NCI-H187 treated with DMSO at 0.1 percent for 48 hours (cell line): ENCODE results near the gene NSUN7.
"Not testable (repeated sequence)": the region's sequence is repeated elsewhere in the genome, so short reads cannot be mapped to it uniquely, and the experiment has no call there.

ENCODE experiments used
- DNase-seq: peaks from one replicate; lab custom pipeline; 2025; lab: John Stamatoyannopoulos, UW

The NSUN7 gene

DNA sequence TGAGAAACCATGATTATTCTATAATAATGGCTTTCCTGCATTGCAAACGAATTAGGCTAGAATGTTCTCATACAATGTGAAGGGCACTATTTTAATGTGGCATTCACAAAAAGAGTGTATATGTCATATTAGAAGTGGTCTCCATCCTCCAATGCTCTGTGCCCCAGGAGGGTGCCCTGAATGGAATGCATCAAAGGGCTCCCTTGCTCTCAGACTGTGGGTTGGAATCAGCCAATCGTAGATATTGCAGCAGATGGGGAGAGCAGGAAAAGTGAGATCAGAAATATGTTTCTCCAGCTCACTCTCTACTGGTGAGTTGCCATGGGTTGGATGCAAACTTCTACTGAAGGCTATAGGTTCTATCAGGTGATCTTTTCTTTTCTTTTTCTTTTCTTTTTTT, 11.9 kb upstream of the NSUN7 start:
- no peak for DNase-seq

DNA sequence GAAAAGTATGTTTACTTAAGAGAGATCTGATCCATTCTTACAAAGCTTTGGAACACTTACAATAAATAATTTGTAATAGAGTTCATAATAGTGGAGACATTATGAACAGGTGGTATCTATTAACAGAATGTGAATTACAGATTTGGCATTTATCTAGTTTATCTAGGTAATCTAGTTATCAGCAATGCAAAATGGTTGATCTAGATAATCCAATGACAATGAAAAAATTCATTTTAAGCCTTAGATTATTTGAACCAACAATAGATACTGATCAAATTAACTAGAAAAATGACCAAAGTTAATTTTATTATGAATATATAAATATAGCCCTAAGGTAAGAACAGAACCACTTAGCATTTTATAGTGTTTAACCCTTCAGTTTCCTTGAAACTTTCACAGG, 10.4 kb upstream of the NSUN7 start:
- no peak for DNase-seq

DNA sequence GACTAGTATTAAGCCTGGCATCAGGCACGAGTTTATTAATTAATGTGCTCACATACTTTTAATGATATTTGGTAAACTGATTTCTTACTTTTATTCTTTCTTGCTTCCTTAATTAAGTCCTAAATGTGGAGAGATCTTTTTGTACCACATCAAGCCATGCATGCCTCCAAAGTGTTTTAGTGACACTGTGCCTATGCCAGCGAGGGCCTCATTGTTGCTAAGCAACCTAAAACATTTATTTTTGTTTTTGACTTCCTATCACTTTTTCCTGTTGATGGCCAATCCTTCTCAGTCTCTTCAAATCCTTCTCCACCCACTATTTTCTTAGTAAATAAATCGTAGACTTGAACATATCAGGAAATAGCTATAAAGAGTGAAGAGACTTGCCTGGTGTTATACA, 5.5 kb upstream of the NSUN7 start:
- no peak for DNase-seq

DNA sequence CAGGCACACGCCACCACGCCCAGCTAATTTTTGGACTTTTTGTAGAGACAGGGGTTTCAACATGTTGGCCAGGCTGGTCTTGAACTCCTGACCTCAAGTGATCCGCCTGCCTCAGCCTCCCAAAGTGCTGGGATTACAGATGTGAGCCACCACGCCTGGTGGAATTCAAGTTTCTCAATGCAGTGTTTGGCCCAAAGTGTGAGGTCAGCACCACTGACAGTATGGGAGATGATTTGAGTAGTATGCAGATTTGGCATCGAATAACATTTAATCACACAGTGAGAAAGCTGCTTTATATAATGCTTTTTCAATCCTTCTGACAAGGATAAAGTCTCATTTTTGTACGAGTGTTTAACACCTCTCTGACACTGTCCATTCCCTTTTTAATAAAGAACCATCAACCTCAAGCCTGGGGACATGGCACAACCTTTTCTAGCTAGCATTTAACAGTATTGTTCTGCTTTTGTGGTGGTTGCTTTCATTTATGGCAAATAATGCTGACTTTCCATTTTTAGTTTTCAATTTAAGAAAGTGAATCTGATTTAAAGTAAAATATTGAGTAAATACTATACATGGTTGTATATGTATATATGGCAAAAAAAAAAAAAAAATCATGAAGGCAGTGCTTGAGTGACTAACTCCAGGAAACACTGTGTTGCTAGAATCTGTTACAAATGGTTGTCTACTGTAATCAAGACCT, 4.3 kb upstream of the NSUN7 start:
- DNase-seq: no peak

DNA sequence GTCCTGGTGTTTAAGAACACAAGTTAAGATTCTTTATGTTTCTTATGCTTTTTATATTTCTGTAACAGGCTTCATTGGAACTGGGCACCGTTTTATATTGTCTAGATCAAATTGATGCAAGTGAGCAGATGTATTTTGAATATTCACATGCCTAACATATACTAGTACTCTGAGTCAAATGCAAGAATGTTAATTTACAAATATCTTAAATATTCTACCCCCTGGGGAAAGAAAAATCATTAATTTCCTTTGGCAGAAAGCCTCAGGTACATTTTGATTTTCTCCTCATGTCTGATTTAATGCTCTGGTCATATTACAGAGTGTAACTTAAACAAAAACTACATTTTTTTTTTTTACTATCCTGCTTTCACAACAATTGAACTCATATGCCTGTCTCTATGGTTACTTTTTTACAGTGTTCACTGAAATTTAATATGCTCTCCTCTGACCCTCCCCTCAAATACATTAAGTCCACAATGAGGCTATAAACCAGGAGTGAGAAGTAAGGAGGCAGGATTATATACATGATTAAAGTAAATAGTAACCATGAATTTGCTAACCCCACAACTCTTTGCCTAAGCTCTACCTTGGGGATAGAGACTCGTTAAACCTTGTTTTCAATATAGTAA, 2.4 kb upstream of the NSUN7 start:
- DNase-seq: no peak

DNA sequence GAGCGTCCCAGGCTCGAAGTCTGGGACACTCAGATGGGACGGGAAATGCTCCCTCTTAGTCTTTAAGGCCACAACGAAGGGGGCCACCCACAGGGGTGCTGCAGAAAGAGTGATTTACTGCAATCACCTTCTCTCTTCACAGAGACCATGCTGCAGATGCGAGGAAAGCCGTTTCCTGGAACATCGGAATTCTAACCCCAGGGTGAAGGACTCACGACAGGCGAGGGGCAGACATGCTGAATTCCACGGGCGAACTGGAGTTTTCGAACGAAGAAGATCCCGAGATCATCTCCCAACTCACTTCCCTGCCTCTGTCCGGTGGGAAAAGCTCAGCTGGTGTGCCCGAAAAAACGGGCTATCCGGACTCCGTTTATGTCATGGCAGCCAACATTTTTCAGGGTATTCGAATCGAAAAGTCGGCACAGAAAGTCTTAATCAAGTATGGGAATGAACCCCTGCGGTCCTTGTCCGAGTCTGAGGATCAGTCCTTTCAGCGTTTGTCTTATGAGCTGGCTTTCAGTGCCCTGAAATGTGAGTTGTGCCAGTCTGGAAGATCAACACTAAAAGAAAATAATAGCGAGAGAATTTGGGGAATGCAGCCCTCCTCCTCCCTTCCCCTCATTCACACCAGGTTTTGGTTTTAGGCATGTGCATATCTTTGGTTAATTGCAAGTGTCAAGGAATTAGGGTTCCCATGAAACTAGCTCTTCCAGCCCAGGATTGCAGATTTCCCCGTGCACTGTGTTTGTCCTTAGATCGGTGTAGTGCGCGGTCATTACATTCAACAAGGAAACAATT, 905 bp downstream of the NSUN7 start:
- no peak for DNase-seq

DNA sequence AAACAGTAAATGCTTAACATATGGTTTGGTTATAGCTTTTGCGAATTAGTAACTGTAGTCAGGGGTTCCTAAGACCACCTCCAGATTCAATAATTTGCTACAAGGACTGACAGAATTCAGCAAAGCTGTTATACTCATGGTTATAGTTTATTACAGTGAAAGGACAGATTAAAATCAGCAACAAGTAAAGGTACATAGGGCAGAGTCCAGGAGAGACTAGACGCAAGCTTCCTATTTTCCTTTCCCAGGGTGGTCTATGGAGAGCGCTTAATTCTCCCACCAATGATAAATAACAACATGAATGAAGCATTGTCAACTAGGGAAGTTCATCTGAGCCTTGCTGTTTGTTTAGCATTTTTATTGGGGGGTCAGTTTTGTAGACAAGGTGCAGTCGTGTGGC, 5.9 kb downstream of the NSUN7 start:
- DNase-seq: no peak

DNA sequence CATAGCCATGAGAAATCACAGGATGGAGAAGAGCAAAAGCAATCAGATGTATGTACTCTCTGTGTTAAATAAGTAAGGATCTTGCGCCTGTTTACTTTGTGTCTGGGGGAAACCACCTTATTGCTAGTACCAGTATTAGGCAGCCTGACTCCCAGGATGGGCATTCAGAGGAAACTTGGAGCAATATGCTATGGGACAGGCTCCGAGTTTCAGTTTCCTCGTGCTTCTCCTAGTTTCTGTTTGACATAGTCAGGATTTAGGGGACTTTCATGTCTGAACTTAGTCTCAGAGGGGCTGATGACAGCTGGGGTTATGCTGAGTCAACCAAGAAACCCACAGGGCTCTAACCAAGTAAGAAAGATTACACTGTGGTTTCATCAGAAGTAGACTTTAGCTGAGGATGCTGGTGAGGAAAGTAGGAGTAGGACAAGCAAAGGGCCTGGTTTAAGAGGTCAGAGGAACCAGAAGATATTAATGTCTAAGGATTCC, 13.5 kb downstream of the NSUN7 start:
- no peak for DNase-seq

DNA sequence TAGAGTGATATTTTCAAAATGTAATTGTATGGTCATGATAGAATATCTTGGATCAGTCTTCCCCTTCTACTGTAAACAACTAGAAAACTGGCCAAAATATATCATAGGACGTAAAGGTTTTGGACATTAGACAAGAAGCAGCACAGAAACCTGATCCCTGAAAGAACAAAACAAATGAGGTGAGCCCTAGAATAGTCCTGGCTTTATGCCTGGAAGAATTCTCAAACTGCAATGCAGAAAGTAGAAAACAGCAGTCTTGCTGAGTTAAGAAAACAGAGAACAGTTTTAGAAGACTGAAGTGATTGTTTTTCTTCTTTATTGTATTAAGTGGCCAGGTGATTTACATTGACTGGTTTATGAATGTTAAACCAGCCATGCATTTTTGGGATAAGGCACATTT, 19.5 kb downstream of the NSUN7 start:
- no peak for DNase-seq

DNA sequence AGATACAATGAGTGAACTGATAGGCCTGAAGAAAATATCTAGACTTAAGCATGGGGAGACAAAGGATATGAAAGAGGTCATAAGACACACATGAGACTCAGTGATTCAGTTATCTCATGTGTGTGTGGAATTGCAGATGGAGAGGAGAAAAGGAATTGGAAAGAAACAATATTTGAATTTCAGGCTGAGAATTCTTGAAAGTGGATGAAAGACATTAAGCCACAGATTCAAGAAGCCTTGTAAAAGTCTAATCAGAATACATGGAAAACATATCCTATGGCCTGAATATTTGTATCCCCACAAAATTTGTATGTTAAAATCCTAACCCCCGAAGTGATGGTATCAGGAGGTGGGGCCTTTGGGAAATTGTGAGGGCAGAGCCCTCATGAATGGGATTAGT, 28.3 kb downstream of the NSUN7 start:
- DNase-seq: no peak

DNA sequence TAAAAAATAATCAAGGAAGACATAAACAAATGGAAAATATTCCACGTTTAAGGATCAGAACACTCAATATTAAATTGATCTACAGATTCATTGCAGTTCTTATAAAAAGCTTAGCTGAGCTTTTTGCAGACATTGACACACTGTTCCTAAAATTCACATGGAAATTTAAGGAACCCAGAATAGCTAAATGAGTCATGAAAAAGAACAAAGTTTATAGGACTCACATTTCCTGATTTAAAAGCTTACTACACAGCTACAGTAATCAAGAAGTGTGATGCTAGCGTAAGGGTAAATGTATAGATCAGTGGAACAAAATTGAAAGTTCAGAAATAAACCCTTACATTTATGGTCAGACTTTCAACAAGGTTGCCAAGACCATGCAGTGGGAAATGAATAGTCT, 33.1 kb downstream of the NSUN7 start:
- no peak for DNase-seq

DNA sequence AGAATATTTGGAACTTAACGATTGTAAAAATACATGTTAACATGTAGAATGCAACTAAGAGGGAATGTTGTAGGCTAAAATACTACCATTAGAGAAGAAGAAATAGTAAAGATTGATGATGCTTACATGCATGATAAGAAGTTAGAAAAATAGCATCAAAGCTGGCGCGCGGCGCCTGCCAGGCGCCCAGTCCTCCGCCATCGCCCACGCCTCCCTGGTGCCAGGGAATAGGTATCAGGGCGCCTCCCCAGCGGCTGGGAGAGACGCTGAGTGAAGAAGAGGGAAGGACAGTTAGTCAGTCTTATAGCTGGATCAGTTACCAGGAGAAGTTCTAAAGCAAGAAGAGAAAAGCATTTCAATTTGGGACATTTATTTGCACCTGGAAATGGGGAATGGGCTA, 36.0 kb downstream of the NSUN7 start:
- no peak for DNase-seq

DNA sequence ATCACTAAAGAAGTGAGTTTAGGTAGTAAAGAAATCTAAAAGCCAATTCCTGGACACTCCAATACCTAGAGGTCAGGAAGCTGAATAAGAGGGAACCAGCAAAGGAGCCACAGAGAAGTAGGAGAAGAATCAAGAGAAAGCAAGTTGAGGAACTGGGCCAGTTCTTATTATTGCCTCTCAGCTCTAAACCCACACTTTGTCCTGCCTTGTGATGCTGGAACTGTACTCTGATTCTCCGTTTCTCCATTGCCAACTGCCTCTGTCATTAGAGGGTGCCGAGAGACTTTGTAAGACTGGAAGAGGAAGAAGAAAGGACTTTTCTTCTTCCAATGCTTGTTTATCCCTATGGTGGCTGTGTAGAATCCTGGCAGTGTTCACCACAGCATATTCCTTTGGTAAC, 38.6 kb downstream of the NSUN7 start:
- no peak for DNase-seq

DNA sequence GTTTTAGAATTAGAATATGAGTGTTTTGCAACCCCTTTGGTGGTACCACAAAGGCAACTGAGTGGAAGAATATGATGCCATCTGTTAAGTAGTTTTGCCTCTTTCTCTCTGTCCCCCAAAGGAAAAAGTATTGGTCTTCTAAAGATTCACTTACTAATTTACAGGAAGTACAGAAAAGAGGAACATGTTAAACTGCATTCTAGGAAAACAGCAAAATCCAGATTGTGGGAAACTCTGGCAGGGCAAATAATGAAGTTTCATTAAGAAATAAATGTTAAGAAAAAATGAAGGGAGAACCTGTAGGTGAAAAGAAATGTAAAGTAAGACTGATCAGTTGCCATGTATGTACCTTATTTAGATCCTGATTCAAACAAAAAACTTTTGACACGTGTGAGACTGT, 39.3 kb downstream of the NSUN7 start:
- DNase-seq: no peak

DNA sequence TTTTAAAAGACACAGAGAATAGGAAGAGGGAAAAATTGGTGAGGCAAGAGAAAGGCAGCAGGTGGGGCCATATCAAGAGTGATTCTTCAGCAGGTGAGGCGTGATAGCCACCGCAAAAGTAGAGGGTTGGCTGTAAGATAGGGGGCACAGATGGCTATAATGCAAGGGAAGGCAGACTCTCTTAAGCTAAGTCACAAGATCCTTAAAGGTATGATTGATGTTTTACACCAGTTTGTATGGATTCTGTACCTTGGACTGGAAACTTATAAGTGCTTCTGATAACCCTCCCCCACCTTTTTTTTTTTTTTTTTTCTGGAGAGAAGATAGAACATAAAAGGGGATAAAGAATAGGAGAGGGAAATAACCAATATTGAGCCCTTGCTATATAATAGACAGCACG, 40.0 kb downstream of the NSUN7 start:
- DNase-seq: no peak

DNA sequence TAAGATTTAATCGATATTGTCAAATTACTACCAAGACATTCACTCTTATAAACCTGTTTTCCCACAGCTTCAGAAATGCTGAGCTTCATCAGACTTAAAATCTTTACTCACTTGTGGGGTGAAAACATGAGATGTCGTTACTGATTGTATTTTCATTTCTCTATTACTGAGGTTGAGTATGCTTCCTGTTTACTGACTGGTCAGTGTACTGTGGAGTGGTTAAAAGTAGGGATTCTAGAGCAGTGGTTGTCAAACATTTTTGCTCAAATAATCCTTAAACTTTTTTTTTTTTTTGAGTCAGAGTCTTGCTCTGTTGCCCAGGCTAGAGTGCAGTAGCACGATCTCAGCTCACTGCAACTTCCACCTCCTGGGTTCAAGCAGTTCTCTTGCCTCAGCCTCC, 50.3 kb downstream of the NSUN7 start:
- no peak for DNase-seq

DNA sequence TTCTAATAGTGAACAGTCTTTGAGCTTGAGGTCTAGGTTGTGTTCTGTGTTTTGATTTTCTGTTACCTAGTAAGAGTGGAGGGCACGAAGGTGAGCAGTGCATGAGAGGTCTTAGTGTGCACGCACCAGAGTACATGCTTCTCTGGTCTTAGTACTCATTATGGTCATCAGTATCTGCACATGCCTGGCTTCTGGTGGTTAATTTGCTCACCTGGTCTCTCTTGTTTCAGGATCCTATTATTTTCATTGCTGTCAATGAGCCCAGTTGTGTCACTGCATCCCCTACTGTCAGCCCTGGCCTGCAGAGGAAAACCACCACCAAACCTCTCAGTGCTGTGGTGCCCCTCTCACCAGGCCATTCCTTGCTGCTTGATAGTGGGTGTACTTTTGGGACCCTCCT, 54.8 kb downstream of the NSUN7 start:
- no peak for DNase-seq

DNA sequence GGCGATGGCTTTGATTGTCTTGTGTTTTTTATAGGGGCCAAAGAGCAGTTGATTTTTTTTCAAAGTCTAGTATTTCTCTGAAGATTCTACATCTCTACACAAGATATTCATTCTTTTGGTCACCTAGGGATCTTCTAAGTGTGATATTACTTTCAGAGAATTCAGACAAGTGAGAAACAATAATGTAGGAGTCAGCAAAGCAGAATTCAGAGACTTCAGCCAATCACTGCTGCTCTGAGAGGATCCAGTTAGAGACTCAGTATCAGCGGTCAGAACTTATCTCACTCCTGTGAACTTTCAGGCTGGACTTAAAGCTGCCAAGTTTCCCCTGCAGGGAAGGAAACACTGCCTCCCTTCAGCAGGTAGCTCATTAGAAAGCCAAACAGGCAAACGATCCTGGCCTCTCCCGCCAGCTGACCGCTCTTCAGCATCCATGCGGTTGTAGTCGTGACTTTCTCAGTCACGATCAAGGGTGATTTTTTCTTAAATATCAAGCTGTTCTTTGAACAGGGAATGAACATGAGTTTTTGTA, 59.2 kb downstream of the NSUN7 start:
- DNase-seq: no peak

DNA sequence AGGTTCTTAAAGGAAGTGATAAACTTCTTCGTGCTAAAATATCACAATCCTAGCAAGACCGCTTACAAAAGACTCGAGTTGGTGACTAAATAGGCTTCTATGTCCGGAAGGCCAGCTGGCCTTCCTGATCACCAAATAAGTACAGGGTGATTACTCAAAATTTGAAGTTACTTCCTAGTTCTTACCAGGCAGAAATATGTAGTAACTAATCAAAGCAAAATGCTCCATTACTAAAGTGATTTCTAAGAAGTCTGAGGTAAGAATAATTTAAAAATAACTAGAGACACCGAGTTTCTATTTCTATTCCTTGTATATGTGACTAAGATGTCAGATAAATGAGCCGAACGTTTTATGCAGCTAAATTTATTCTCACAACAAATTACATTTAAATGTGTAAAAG, 62.2 kb downstream of the NSUN7 start:
- DNase-seq: no peak

DNA sequence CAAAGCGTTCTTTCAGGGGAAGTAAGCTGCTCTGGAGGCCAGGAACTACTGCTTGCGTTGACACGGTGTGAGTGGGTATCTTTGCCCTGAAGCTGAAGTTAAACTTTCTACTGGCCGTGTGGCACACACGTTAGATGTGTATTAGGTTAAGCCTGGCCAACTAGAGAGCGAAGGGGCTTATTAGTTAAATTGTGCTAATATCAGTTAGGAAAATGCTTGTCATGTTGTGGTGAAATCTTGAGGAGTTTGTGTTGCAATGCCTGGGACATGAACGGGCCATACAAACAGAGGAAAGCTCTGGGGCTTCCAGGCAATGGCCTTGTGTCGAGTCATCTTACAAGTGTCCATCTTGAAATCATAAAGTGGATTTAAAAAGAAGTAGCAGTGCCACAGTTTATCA, 62.6 kb downstream of the NSUN7 start:
- DNase-seq: no peak

DNA sequence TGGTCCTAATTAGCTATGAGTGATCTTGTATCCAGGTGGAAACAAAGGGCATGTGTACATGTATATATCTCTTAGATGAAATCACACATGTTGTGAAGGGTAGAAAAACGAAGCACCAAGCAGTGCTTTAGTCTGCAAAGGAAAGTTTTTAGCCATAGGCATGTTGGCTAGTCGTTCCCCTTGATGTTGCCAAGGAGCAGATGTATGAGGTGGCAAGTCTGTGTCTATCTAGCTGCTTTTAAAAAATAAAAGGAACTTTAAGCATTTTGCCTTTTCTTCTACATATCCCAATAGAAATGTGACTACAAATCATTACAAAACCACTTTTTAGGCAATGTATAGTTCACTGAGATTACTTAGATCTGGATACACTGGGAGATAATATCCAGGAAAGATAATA, 63.1 kb downstream of the NSUN7 start:
- DNase-seq: no peak

DNA sequence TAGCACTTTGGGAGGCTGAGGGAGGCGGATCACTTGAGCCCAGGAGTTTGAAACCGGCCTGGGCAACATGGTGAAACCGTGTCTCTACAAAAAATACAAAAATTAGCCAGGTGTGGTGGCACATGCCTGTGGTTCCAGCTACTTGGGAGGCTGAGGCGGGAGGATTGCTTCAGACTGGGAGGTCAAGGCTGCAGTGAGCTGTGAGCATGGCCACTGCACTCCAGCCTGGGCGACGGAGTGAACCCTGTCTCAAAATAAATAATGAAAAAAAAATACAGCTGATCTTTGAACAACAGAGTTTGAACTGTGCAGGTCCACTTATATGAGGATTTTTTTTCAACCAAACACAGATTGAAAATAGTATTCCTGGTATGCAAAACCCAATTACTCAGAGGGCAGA, 67.4 kb downstream of the NSUN7 start:
- DNase-seq: not testable (repeated sequence)

DNA sequence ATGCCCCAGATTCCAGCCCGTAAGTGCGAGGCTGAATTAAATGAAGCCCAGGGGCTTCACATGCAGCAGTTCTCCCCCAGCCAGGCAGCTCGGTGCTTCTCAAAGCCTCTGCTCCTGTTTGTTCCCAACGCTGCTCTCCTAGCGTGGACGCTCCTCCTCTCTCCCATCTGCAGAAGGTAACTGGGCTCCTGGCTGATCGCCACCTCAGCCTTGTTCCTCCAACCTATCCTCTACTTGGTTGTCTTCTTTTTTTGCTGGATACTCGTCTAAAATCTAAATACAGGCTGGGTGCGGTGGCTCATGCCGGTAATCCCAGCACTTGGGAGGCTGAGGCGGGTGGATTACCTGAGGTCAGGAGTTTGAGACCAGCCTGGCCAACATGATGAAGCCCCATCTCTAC, 70.3 kb downstream of the NSUN7 start:
- no peak for DNase-seq
